Islet precursor cell (in vitro differentiated cells): ENCODE results near the gene ZBTB43.

Experiments
- DNase-seq: peaks from one replicate; pipeline ENCODE4 v3.0.0-alpha.2; 2018

ZBTB43 gene

GRCh38 chr9:126832440-126832839 lies 27.6 kb downstream of the ZBTB43 start:
- no peak for DNase-seq

- no peak for DNase-seq
Observed at GRCh38 chr9:126833020-126833419, 28.2 kb downstream of the ZBTB43 start.

GRCh38 chr9:126833710-126834345 lies 29.0 kb downstream of the ZBTB43 start:
- DNase-seq = no peak

GRCh38 chr9:126834672-126835071 lies 29.8 kb downstream of the ZBTB43 start:
- no peak for DNase-seq

GRCh38 chr9:126836216-126836615 lies 31.4 kb downstream of the ZBTB43 start:
- no peak for DNase-seq

- DNase-seq = no peak
Observed at GRCh38 chr9:126838055-126838811, 33.4 kb downstream of the ZBTB43 start.

GRCh38 chr9:126838895-126839294 lies 34.1 kb downstream of the ZBTB43 start:
- no peak for DNase-seq

GRCh38 chr9:126839301-126839700 lies 34.5 kb downstream of the ZBTB43 start:
- no peak for DNase-seq

- DNase-seq = peak; percentile 39
Observed at GRCh38 chr9:126842220-126842842, 37.5 kb downstream of the ZBTB43 start.

GRCh38 chr9:126842977-126843799 lies 38.3 kb downstream of the ZBTB43 start:
- peak; percentile 48 for DNase-seq

- DNase-seq = no peak
Observed at GRCh38 chr9:126844085-126844484, 39.2 kb downstream of the ZBTB43 start.

- peak; percentile 14 for DNase-seq
Observed at GRCh38 chr9:126847051-126847450, 42.2 kb downstream of the ZBTB43 start.

GRCh38 chr9:126849591-126850225 lies 44.9 kb downstream of the ZBTB43 start:
- no peak for DNase-seq

- peak; percentile 19 for DNase-seq
Observed at GRCh38 chr9:126851286-126851880, 46.5 kb downstream of the ZBTB43 start.

GRCh38 chr9:126852086-126852688 lies 47.3 kb downstream of the ZBTB43 start:
- peak; percentile 63 for DNase-seq

GRCh38 chr9:126853667-126854066 lies 48.8 kb downstream of the ZBTB43 start:
- DNase-seq = no peak

- no peak for DNase-seq
Observed at GRCh38 chr9:126854734-126855133, 49.9 kb downstream of the ZBTB43 start.

GRCh38 chr9:126856326-126856877 lies 51.6 kb downstream of the ZBTB43 start:
- no peak for DNase-seq

- no peak for DNase-seq
Observed at GRCh38 chr9:126857261-126857960, 52.6 kb downstream of the ZBTB43 start.

- no peak for DNase-seq
Observed at GRCh38 chr9:126859111-126859510, 54.3 kb downstream of the ZBTB43 start.
